HG03139 (cell line): ENCODE results near the gene CA11.
A peak's percentile ranks its signal among the peaks of the same experiment; 100 is the strongest.

Experiments
- ATAC-seq: cut with Tn5 transposase; IDR thresholded peaks from one replicate; pipeline ENCODE4 v1.9.1; 2021; ENCODE audit not compliant: unreplicated experiment

The CA11 gene

GRCh38 chr19:48629599-48630295, 16.2 kb downstream of the CA11 start:
- no peak for ATAC-seq

DNA sequence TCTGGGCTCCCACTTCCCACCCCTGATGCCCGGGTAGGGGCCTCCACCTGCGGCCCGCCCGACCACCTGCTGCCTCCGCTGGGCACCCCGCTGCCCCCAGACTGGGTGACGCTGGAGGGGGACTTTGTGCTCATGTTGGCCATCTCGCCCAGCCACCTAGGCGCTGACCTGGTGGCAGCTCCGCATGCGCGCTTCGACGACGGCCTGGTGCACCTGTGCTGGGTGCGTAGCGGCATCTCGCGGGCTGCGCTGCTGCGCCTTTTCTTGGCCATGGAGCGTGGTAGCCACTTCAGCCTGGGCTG, 16.7 kb downstream of the CA11 start:
- ATAC-seq, result no peak

GRCh38 chr19:48628486-48629296, 17.3 kb downstream of the CA11 start:
- no peak for ATAC-seq

GRCh38 chr19:48627865-48628314, 18.1 kb downstream of the CA11 start:
- no peak for ATAC-seq

GRCh38 chr19:48627201-48627864, 18.7 kb downstream of the CA11 start:
- ATAC-seq, result no peak

- no peak for ATAC-seq
These were observed 20.1 kb downstream of the CA11 start for GRCh38 chr19:48625891-48626327.

DNA sequence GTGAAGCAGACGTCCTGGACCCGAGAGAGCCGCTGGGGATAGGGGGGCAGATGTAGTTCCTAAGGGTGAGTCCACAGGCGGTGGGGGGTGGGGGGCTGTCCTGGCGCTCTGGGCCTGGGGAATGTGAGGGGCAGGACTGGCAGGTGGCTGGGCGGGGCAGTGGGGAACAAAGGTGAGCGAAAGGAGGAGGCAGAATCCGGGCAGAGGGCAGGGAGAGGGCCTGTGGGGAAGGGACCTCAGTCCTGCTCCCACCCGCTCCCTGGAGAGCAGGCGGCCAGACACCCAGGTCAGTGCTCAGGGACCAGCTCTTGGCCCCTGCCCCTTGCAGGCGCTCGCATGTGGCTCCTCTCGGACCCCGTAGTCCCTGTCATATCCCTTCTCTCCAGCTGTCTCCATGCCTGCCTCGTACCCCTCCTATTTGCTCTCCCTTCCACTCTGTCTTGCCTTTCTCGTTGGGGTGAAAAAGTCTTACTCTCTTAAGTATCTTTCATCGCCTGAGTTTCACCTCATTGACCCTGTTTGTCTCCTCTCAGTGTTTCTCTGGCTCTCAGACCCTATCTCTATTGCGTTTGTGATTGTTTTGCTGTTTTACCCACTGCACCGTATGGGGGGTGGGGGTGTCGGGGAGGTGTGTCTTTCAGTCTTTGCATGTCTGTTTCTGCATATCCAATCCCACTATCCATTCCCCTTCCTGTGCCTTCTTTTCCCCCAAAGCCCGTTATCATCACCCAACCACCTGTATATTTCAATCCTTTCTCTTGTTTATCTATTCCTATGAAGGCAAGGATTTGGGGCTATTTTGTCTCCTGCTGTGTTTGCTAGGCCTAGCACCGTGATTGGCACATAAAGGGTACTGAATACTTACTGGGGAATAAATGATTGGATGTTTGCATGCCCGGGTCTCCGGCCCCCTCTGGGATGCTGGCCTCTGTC, 20.9 kb downstream of the CA11 start:
- no peak for ATAC-seq

GRCh38 chr19:48624067-48624594, 21.9 kb downstream of the CA11 start:
- ATAC-seq, result peak; percentile 52

DNA sequence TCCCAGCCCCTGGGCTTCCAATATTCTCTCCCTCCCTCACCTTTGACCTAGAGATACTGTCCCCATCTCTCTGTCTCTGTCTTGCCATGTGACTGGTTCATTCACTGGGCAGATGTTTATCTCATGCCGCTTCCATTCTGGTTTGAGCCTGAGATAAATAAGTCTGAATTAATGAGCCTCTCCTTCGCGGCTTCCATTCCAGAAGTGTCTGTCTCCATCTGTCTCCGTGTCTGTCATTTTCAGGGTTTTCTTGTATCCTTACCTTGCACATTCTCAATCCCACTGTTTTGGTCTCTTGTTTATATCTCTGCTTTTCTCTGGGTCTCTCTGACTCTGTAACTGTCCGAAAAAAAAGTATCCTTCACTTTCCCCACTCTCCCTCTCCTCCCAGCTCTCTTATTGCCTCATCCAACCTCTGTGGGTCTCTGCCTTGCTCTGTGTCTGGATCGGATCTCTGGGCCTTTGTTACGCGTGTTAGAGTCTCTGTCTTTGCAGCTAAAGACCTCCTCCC, 22.4 kb downstream of the CA11 start:
- no peak for ATAC-seq

DNA sequence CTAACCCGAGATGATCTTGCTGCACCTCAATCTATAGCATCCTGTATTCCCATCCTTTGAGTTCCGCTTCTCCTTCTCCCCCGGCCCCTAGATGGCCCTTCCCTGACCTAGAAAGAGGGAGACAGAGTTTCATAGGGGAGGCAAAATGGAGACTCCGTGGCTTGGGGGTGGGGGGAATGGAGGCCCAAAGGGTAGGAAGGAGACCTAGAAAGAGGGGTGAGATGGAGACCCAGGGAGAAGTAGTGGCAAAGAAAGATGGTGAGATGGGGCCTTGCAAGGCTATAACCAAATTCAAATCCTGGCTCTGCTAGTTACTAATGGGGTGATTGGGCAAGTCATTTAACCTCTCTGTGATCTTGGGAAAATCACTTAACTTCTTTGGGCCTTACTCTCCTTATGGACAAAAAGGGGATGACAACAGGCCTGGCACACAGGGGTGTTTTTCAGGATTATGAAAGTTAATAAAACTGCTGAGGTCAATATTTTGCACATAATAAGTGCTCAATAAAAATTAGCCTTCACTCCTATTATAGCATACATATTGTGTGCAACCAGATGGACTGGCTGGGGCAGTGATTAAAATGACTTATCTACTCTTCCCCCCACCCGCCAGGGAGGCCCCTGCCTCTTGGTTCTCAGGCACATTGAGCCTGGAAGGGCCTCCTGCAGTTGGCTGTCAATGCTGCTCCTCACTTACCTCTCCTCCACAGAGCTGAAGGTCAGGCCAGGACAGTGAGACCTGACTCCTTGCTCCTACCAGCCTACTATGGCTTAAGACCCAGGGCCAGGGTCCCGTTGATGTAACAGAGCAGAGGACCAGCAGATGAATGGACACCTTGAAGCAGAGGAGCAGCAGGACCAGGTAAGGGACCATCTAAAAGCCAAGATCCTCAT, 26.0 kb downstream of the CA11 start:
- ATAC-seq, result no peak

GRCh38 chr19:48618916-48619691, 26.9 kb downstream of the CA11 start, which contains the start of the genes RPL18 and SPHK2:
Gene RPL18 (minus strand): TSS chr19:48619178. CDS start chr19:48619143, 35 bp downstream.
Gene SPHK2 (plus strand): TSS chr19:48619506. CDS start chr19:48620515, 1,009 bp downstream.
- ATAC-seq, result peak; percentile 68

DNA sequence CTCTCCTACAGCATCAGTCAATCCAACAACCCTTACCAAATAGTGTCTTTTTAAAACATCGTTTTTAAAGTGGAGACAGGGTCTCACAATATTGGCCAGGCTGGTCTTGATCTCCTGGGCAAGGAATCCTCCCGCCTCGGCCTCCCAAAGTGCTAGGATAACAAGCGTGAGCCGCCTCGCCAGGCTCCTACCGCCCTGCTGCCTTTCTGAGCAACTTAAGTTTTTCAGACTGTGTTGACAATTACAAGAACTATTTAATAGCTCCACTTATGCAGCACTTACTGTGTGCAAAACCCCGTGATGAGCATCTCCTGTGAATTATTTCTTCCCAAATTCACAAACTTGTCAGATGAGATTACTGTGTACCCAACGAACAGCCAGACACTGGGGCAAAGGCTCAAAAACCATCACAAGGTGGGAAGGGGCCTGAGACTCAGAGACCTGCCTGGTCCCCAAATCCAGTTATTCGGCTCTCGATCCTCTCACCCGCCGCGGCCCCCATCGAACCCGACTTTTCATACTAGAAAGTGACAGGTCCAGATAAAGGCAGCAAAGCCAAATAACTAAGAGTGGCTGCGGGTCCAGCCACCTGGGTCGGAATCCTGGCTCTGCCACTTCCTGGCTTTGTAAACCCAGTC, 27.6 kb downstream of the CA11 start:
- no peak for ATAC-seq

DNA sequence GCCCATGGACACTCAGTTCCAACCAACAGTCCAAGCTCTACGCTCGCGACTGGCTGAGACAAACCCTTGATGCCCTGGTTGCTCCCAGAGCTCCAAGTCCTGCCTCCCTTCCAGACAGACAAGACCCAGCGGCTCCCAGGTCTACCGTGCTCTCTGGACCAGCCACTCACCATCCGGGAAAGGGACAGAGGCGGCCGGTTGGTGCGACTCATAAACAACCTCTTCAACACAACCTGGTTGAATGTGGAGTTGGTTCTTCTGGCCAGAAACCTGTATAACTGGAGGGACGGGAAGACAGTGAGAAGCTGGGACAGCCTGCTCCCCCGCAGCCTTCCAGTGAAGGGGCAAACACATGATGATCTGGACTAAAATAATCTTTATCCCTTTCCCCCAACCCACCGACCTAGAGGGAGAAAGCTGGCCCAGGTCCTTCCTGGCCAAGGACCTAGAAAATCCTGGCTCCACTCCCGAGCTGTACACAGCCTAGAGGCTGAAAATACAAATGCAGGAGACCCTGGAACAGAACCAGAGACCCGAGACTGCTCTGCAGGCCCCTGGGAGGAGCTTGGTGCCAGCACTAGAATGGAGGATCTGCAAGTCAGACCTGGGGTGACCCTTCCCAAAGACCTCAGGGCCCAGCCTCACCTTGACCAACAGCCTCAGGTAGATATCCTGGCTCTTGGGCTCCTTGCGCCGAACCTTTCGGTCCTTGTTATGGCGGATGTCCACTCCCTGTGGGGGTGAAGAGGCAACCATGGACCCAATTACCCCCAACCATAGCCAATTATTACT, 28.6 kb downstream of the CA11 start:
- no peak for ATAC-seq

- ATAC-seq, result no peak
These were observed 29.4 kb downstream of the CA11 start for GRCh38 chr19:48616491-48617056.

GRCh38 chr19:48616041-48616436, 29.9 kb downstream of the CA11 start:
- no peak for ATAC-seq

- no peak for ATAC-seq
These were observed 30.6 kb downstream of the CA11 start for GRCh38 chr19:48615231-48616040.
